ENCODE measurements around the gene RINL. TPM values are rescaled to one million over a fixed set of nuclear protein-coding genes. Genes with fewer than 3 reads are reported as not detected.

The RINL gene
- total and polyA plus RNA-seq, 8 donors = 6.5 to 26.2 (median 10.6) TPM

DNA sequence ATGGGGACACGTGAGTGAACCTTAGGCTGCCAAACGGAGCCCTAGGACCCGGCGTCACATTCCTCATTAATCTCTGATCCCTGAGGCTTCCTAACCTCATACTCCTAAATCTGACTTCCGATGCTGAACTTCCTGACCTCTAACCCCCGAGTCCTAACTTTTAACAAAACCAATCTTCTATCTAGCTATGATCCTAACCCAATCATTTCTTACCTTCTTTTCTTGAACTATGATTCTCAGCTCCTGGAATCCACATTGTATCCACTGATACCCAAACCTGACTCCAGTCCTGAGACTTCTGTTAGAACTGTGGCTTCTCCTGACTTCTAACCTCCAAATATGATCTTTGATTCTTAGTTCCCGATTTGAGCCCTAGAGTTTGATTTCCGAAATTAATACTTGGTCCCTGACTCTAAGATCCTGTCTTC lies 22.1 kb upstream of the RINL start:
- DNase-seq (no peak), FAIRE-seq (no peak), ATAC-seq (no peak)
- Histone ChIP-seq H3K9me3 (no peaks in the 10 kb centered on the region), H3K36me3 (peaks cover 0 to 4% (median 0%) of the 10 kb centered on the region in 3 donors), H3K27me3 (no peaks in the 10 kb centered on the region), H3K27ac (peak overlapping the region; percentile 73 to 87 (median 83)), H3K4me3 (peak overlapping the region; percentile 55 to 96 (median 73)), H3K4me1 (peaks cover 0 to 19% (median 5%) of the 10 kb centered on the region in 3 donors)
- 0 to 2% methylated on average over 8 of the region's 8 CpGs for WGBS, 2 donors
- intact Hi-C loops (cut with DNase I) = no loop called here
- TF ChIP-seq, protein P1, sequence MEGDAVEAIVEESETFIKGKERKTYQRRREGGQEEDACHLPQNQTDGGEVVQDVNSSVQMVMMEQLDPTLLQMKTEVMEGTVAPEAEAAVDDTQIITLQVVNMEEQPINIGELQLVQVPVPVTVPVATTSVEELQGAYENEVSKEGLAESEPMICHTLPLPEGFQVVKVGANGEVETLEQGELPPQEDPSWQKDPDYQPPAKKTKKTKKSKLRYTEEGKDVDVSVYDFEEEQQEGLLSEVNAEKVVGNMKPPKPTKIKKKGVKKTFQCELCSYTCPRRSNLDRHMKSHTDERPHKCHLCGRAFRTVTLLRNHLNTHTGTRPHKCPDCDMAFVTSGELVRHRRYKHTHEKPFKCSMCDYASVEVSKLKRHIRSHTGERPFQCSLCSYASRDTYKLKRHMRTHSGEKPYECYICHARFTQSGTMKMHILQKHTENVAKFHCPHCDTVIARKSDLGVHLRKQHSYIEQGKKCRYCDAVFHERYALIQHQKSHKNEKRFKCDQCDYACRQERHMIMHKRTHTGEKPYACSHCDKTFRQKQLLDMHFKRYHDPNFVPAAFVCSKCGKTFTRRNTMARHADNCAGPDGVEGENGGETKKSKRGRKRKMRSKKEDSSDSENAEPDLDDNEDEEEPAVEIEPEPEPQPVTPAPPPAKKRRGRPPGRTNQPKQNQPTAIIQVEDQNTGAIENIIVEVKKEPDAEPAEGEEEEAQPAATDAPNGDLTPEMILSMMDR (IDR thresholded peaks at IDR 0.05) = no peak

GRCh38 chr19:38899447-38900201 lies 21.5 kb upstream of the RINL start, which contains the start of the genes NFKBIB and SIRT2:
NFKBIB (plus strand) TSS chr19:38899969; CDS start chr19:38900033, 64 bp downstream.
SIRT2 (minus strand) TSS chr19:38899618; CDS start chr19:38899521, 97 bp downstream.
- Histone ChIP-seq H3K27me3 (no peaks in the 10 kb centered on the region), H3K4me3 (peak within 1 kb of the TSS; percentile 55 to 96 (median 78)), H3K4me1 (peaks cover 0 to 19% (median 5%) of the 10 kb centered on the region in 3 donors), H3K36me3 (no peaks in the 10 kb centered on the region), H3K9me3 (no peaks in the 10 kb centered on the region), H3K27ac (peak within 1 kb of the TSS; percentile 73 to 87 (median 83))
- intact Hi-C loops (cut with DNase I) = no loop called here
- ATAC-seq = peak; percentile 94 to 98 (median 96)
- FAIRE-seq = peak; percentile 95
- 0 to 1% methylated on average over 56 to 64 of the region's 64 CpGs for whole genome bisulfite sequencing, 2 donors
- TF ChIP-seq, protein P1 (IDR thresholded peaks at IDR 0.05) = no peak
- peak; percentile 92 to 100 (median 100) for DNase-seq

GRCh38 chr19:38898788-38899446 lies 20.8 kb upstream of the RINL start:
- H3K9me3 ChIP-seq = no peaks in the 10 kb centered on the region
- 5 to 7% methylated on average over 23 to 25 of the region's 25 CpGs for WGBS, 2 donors
- no peaks in the 10 kb centered on the region for H3K27me3 ChIP-seq
- intact Hi-C loops (cut with DNase I) = no loop called here
- TF ChIP-seq, protein P1 (IDR thresholded peaks at IDR 0.05) = no peak
- FAIRE-seq (no peak), ATAC-seq (peak; percentile 2 to 3 (median 3)), DNase-seq (peak in 2 of 6 donors; percentile 35 to 50)
- H3K36me3 ChIP-seq = no peaks in the 10 kb centered on the region
- H3K27ac ChIP-seq = peak overlapping the region; percentile 38 to 82 (median 69)
- peak overlapping the region; percentile 54 to 96 (median 78) for H3K4me3 ChIP-seq
- peaks cover 0 to 19% (median 5%) of the 10 kb centered on the region in 3 donors for H3K4me1 ChIP-seq

DNA sequence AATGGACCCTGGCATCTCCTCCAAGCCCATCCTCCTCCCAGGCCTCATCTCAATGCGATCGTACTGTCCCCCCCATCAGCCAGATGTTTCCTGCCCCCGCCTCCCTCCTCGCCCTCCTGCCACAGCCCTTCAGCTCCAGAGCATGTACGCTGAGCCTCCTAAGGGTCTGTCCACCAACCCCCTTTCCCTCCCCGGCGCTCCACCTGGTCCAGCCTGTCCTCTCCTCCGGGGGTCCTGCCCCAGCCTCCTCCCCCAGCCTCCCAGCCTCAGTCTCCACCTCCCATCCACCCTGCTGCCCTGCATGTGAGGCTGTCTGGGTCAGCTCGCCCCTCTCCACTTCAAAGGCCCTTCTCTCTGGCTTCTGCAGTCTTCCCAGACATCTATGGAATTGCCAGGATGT lies 16.9 kb upstream of the RINL start:
- H3K36me3 ChIP-seq = peaks cover 0 to under 1% (median 0%) of the 10 kb centered on the region in 3 donors
- ATAC-seq (no peak), FAIRE-seq (no peak), DNase-seq (no peak)
- TF ChIP-seq, protein P1 (IDR thresholded peaks at IDR 0.05) = no peak
- peaks cover 0 to 11% (median 0%) of the 10 kb centered on the region in 3 donors for H3K4me1 ChIP-seq
- 77 to 88% methylated on average over 9 of the region's 9 CpGs for WGBS, 2 donors
- no peaks in the 10 kb centered on the region for H3K9me3 ChIP-seq
- H3K27me3 ChIP-seq = no peaks in the 10 kb centered on the region
- intact Hi-C loops (cut with DNase I) = no loop called here
- H3K27ac ChIP-seq = no peak overlapping the region
- H3K4me3 ChIP-seq = no peak overlapping the region

Data from pancreas (tissue), 10 donors.